ENCODE data around the gene ARL15.
"Not testable (repeated sequence)": the region's sequence is repeated elsewhere in the genome, so short reads cannot be mapped to it uniquely, and the experiment has no call there.

ARL15 gene

DNA sequence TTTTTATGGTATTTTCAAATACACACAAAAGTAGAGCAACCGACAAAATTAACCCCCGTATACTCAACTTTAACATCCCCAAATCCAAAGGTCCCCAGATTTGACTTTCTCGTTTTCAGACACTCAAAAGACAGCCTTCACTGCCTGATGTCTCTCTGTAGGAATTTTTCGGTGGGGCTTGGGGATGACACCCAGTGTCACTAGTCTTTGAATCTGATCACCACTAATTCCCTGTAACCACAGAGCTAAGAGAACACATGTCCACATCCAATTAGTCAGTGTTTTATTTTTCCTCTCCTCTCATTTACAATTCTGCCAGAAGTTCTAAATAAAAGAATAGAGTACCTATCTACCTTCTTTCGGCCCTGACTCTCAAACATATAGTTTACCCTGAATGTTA, 324.6 kb downstream of the ARL15 start:
- DNase-seq (ENCODE audit: low read depth in 2 of 2): no peak

- DNase-seq (ENCODE audit: low read depth in 2 of 2): no peak
Measured at GRCh38 chr5:53984971-53985370, 325.4 kb downstream of the ARL15 start.

- no peak for DNase-seq (ENCODE audit: low read depth in 2 of 2)
Measured at GRCh38 chr5:53983568-53984460, 326.6 kb downstream of the ARL15 start.

GRCh38 chr5:53982319-53982718, 328.1 kb downstream of the ARL15 start:
- DNase-seq (ENCODE audit: low read depth in 2 of 2): not testable (repeated sequence)

- DNase-seq (ENCODE audit: low read depth in 2 of 2): no peak
Measured at GRCh38 chr5:53980061-53980460, 330.3 kb downstream of the ARL15 start.

- DNase-seq (ENCODE audit: low read depth in 2 of 2): no peak
Measured at GRCh38 chr5:53974021-53974420, 336.4 kb downstream of the ARL15 start.

DNA sequence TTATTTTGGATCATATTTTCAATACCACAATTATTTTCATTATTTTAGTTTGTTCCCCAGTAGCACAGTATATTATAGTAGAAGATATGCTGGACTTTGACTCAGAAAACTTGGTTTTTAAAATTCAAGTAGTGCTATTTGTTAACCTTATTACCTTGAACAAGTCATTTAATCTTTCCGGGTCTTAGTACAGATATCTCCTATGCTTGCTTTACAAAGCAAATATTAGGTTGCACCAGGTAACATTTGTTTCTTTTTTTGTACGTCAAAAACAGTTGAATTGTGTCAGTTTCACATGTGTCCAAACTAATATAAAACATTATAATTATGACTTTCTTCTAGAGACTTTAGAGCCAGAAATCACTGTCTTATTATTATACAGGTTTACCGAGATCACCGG, 338.1 kb downstream of the ARL15 start:
- DNase-seq (ENCODE audit: low read depth in 2 of 2): no peak

GRCh38 chr5:53971551-53971950, 338.8 kb downstream of the ARL15 start:
- DNase-seq (ENCODE audit: low read depth in 2 of 2): no peak

DNA sequence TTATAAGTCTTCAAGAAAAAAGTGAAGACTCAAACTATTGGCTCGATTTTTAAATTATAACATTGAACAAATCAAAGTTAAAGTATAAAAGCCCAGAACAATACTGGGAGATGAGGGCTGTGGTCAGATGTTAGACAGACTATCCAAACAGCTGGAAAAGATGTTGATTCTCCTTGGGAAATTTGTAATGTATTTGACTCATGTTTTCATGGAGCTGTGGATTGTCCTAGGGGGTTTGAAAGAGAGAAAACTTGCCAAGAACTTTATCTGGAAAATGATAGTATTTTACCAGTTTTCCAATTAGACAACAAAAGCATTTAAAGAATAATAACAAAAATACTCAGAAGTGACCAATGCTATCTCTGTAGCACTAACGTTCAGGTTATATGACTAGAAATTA, 339.2 kb downstream of the ARL15 start:
- DNase-seq (ENCODE audit: low read depth in 2 of 2): no peak

DNA sequence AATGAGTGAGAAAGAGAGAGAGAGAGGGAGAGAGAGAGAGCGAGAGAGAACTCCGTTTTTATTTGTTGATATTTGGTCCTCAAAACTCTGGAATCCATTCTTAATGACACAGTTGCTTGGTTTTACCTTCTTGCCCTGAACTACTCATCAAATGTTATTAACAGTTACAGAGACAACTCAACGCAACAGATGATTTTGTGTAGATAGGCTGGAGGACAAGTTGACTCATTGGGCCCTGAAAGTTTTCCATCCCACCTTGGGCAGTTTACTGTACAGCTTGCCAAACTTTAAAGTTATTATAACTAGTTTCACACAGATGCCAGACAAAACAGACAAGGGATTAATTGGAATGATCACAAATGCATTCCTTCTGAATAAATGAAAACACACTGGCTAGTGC, 339.9 kb downstream of the ARL15 start:
- DNase-seq (ENCODE audit: low read depth in 2 of 2): no peak

GRCh38 chr5:53969176-53969730, 341.1 kb downstream of the ARL15 start:
- DNase-seq (ENCODE audit: low read depth in 2 of 2): no peak

- DNase-seq (ENCODE audit: low read depth in 2 of 2): no peak
Measured at GRCh38 chr5:53965459-53965858, 344.9 kb downstream of the ARL15 start.

- no peak for DNase-seq (ENCODE audit: low read depth in 2 of 2)
Measured at GRCh38 chr5:53963958-53964357, 346.4 kb downstream of the ARL15 start.

DNA sequence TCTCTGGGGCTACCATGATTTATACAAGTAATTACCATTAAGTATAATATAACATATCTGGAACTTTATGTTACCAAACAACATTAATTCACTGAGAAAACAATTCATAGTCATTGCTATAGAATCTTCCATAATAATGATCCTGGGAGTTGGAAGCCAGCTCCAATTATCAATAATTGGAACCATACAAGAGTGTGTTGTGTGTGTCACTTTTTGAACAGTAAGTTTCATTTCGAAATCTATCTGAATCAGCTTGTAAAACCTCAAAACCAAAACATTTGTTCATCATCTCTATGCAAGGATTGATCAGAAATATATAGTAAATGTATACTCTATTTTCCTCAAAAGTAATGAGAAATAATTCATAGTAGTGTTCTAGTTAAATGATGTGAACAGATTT, 348.1 kb downstream of the ARL15 start:
- DNase-seq (ENCODE audit: low read depth in 2 of 2): no peak

- no peak for DNase-seq (ENCODE audit: low read depth in 2 of 2)
Measured at GRCh38 chr5:53956632-53957031, 353.7 kb downstream of the ARL15 start.

GRCh38 chr5:53956196-53956595, 354.2 kb downstream of the ARL15 start:
- DNase-seq (ENCODE audit: low read depth in 2 of 2): no peak

- DNase-seq (ENCODE audit: low read depth in 2 of 2): no peak
Measured at GRCh38 chr5:53950621-53951020, 359.8 kb downstream of the ARL15 start.

DNA sequence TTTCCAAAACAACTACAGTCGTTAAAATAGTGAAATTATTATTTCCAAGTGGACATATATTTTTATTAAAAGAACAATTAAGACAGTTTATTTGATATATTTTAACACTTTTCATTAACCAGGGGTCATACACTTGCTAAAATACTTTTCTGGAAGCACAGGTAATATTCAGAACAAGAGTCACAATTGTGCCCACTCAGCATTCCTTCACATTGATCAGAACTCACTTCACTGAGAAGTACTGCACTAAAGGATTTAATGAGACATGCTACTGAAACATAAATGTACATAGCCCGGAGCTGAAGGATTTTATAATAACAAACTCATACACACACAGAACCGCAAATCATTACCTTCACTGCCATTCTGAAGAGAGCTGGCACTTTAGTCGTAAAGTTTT, 361.8 kb downstream of the ARL15 start:
- no peak for DNase-seq (ENCODE audit: low read depth in 2 of 2)

- no peak for DNase-seq (ENCODE audit: low read depth in 2 of 2)
Measured at GRCh38 chr5:53946405-53947100, 363.8 kb downstream of the ARL15 start.

DNA sequence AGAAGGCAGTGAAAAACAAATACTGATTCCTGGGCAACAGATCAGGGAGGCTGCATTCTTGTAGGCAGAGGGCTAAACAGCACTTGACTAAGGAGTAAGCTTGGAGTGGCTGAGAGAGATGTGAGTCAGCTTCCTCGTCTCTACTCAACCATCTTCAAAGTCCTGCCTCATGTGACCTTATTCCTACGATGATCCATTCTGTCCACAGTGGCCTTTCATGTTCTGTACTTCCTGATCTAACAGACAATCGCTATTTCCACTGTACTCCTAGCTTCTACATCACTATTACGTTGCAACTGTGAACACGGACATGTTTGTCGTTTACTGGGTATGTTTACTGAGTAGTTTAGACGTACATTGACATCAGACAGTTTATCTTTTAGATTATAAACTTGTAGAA, 365.4 kb downstream of the ARL15 start:
- DNase-seq (ENCODE audit: low read depth in 2 of 2): no peak

DNA sequence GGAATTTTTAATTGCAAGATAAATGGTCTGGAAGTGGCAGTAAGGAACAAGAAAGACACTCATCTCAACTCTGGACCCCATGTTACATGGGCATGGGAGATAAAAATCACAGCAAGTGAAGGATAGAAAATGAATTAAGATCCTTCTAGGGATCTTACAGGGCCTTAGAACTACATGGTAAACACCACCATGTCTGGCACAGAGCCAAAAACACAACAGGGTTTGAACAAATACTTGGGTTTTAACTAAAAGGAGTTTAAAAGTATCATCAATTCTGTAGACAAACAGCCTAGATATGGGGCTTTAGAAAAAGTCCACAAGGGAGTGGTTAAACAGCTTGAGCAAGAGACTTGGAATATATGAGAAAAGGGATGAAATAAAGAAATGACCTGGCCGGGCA, 366.4 kb downstream of the ARL15 start:
- no peak for DNase-seq (ENCODE audit: low read depth in 2 of 2)

GRCh38 chr5:53942724-53943123, 367.6 kb downstream of the ARL15 start:
- no peak for DNase-seq (ENCODE audit: low read depth in 2 of 2)

DNA sequence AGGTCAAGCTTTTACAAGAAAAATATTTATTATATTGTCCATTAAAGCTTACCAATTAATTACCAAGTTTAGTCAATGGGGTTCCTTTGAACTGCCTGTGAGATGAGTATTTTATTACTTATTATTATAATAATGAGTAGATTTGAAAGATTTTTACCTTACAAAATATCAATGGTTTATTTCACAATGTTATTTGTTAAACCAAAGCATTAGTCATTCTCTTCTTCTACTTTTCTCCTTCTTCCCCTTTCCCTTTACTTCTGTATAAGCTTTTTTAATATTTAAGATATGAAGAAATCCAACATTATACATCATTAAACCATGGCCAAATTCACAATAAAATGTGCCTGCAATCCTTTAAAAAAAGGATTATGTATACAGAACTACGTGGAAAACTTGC, 369.5 kb downstream of the ARL15 start:
- no peak for DNase-seq (ENCODE audit: low read depth in 2 of 2)

All from activated CD8-positive, alpha-beta memory T cell treated with anti-CD3 and anti-CD28 coated beads for 4 hours (primary cell).